Suprapubic skin (tissue), 4 donors: ENCODE measurements around the gene CBFA2T3. TPM values are rescaled to one million over a fixed set of nuclear protein-coding genes. Genes with fewer than 3 reads are reported as not detected.

Experiments used
- DNase-seq, 2 donors: peaks; one replicate each; pipeline ENCODE4 v3.0.0-alpha.2; 2019; ENCODE audit warnings: low spot score in 2 of 2
- H3K27ac ChIP-seq: fragments of 200-600 bp; sonication (generic); one replicate; pipeline ENCODE4 v1.5.1; 2019
- H3K27me3 ChIP-seq: fragments of 200-600 bp; sonication (generic); one replicate; pipeline ENCODE4 v1.5.1; 2019
- H3K36me3 ChIP-seq: fragments of 200-600 bp; sonication (generic); one replicate; pipeline ENCODE4 v1.5.1; 2019
- H3K4me1 ChIP-seq: fragments of 200-600 bp; sonication (generic); one replicate; pipeline ENCODE4 v1.5.1; 2019
- H3K4me3 ChIP-seq: fragments of 200-600 bp; sonication (generic); one replicate; pipeline ENCODE4 v1.5.1; 2019; ENCODE audit warnings: mild to moderate bottlenecking
- H3K9me3 ChIP-seq: fragments of 200-600 bp; sonication (generic); one replicate; pipeline ENCODE4 v1.5.1; 2019
- CTCF ChIP-seq, 2 donors: fragments of 200-600 bp in 1 of 2; fragments of 450-650 bp in 1 of 2; sonication (generic) in 1 of 2; IDR thresholded peaks; one replicate each; pipeline ENCODE4 v1.5.1; 2016 to 2019; ENCODE audit warnings: antibody characterized with exemption in 2 of 2, mild to moderate bottlenecking in 1 of 2, moderate library complexity in 1 of 2
- EP300 ChIP-seq: sonication (generic); formaldehyde crosslinking; IDR thresholded peaks from one replicate; pipeline ENCODE4 v1.6.1; 2017; ENCODE audit warnings: antibody characterized with exemption
- POLR2A ChIP-seq, 2 donors: fragments of 450-650 bp; IDR thresholded peaks; one replicate each; pipeline ENCODE4 v1.6.1; 2017; ENCODE audit warnings: antibody characterized with exemption in 2 of 2, mild to moderate bottlenecking in 2 of 2, moderate library complexity in 2 of 2
- POLR2AphosphoS5 ChIP-seq, 3 donors: sonication (generic); formaldehyde crosslinking; IDR thresholded peaks; one replicate each; pipeline ENCODE4 v1.6.1; 2017; ENCODE audit warnings: antibody characterized with exemption in 3 of 3
- WGBS: methylation state at CpG from one replicate; pipeline ENCODE4 v1.1.5; 2018; 5-methylcytosine and 5-hydroxymethylcytosine counted together
- total RNA-seq, 4 donors: library from RNA; depleted of rRNA; stranded (reverse); fragments of >200 nt; gene quantifications; one replicate each; pipeline ENCODE4 v1.1.0, GENCODE V29; 2016

CBFA2T3 gene
- total RNA-seq, 4 donors from 2014 or later: 1.5 to 6.6 (median 2.9) TPM

- Histone ChIP-seq H3K27me3 (no peaks in the 10 kb centered on the region), H3K4me1 (peaks cover 25% of the 10 kb centered on the region), H3K27ac (no peak overlapping the region), H3K36me3 (peaks cover 6% of the 10 kb centered on the region), H3K9me3 (no peaks in the 10 kb centered on the region), H3K4me3 (no peak overlapping the region)
- WGBS: 91% methylated on average over 13 of the region's 20 CpGs
- TF ChIP-seq POLR2A (IDR thresholded peaks at IDR 0.05): no peak
- no peak for TF ChIP-seq CTCF (IDR thresholded peaks at IDR 0.05)
- no peak for TF ChIP-seq POLR2AphosphoS5 (IDR thresholded peaks at IDR 0.05)
- no peak for TF ChIP-seq EP300
- no peak for DNase-seq
Observed at GRCh38 chr16:88877564-88878289, 99.3 kb downstream of the CBFA2T3 start.

DNA sequence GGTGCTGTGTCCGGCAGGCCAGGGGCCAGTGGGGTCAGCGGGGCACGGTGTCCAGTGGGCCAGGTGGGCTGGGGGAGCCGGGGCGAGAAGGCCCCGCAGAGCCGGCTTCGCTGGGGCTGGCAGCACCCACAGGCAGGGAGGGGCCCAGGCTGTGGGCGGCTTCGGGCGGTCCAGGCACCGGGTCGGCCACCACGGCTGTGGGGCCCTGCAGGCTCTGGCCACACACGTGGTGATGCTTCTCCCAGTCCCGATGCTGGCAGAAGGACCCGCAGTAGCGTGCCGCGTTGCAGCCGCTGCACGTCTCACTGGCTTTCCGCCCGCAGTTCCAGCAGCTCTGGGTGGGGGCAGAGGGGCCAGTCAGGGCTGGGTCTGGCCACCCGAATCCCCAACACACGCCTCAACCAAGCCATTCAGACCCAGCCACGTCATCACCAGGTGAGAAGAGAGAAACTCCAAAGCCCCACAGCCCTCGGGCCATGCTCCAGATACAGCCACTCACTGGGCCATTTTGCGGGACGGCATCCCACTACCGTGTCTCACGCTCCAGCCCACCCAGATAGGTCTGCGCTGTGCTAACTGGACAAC is 100.0 kb downstream of the CBFA2T3 start:
- DNase-seq: no peak
- H3K9me3 ChIP-seq: no peaks in the 10 kb centered on the region

DNA sequence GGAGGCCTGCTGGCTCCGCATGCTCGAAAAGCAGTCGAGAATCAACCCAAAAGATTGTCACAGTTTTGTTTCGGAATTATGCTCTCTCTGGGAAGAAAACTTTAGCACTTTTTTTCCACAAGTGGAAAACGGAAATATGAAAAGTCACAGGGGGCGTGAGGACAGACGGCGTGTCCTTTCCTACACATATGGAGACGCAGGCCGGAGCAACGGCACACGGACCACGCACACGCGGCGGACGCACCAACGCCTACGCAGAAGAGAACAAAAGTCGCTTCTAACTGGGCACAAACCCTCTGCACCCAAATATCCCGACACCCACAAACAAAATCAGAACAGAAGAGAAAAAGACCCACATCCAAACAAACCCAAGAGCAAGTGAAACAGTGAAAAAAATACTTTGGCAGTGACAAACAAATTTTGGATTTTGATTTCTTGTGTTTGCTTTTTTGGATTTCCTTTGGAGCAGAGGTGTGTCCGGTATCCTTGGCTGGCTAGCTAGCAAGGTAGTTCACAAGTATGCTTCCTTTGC is 101.2 kb downstream of the CBFA2T3 start:
- peaks cover 15% of the 10 kb centered on the region for H3K4me1 ChIP-seq
- peaks cover 6% of the 10 kb centered on the region for H3K36me3 ChIP-seq
- no peaks in the 10 kb centered on the region for H3K9me3 ChIP-seq
- H3K4me3 ChIP-seq: no peak overlapping the region
- H3K27me3 ChIP-seq: no peaks in the 10 kb centered on the region
- TF ChIP-seq CTCF (IDR thresholded peaks at IDR 0.05): no peak
- no peak for TF ChIP-seq POLR2A (IDR thresholded peaks at IDR 0.05)
- no peak for TF ChIP-seq POLR2AphosphoS5 (IDR thresholded peaks at IDR 0.05)
- TF ChIP-seq EP300: no peak
- 94% methylated on average over 22 of the region's 22 CpGs for WGBS
- no peak overlapping the region for H3K27ac ChIP-seq
- DNase-seq: no peak

More for the DNA sequence above, 100.0 kb downstream of the CBFA2T3 start:
- no peak overlapping the region for H3K27ac ChIP-seq
- WGBS: 94% methylated on average over 10 of the region's 33 CpGs
- no peak overlapping the region for H3K4me3 ChIP-seq
- TF ChIP-seq EP300 (no peak), POLR2A (IDR thresholded peaks at IDR 0.05) (no peak), POLR2AphosphoS5 (IDR thresholded peaks at IDR 0.05) (no peak), CTCF (IDR thresholded peaks at IDR 0.05) (no peak)
- peaks cover 19% of the 10 kb centered on the region for H3K4me1 ChIP-seq
- no peaks in the 10 kb centered on the region for H3K27me3 ChIP-seq
- H3K36me3 ChIP-seq: peaks cover 6% of the 10 kb centered on the region

GRCh38 chr16:88874938-88875599 is 101.9 kb downstream of the CBFA2T3 start:
- 89% methylated on average over 34 of the region's 34 CpGs for WGBS
- Histone ChIP-seq H3K4me1 (peaks cover 9% of the 10 kb centered on the region), H3K27ac (no peak overlapping the region), H3K9me3 (no peaks in the 10 kb centered on the region), H3K36me3 (peaks cover 6% of the 10 kb centered on the region), H3K4me3 (no peak overlapping the region), H3K27me3 (peaks cover 6% of the 10 kb centered on the region)
- DNase-seq: no peak
- TF ChIP-seq POLR2AphosphoS5 (IDR thresholded peaks at IDR 0.05) (no peak), EP300 (no peak), POLR2A (IDR thresholded peaks at IDR 0.05) (no peak), CTCF (IDR thresholded peaks at IDR 0.05) (no peak)
